NCI-H446 treated with DMSO at 0.1 percent for 48 hours (cell line): ENCODE data around the gene ACOXL.
A peak's percentile ranks its signal among the peaks of the same experiment; 100 is the strongest.

Experiments
- DNase-seq: peaks from one replicate; lab custom pipeline; 2025; lab: John Stamatoyannopoulos, UW

The ACOXL gene

DNA sequence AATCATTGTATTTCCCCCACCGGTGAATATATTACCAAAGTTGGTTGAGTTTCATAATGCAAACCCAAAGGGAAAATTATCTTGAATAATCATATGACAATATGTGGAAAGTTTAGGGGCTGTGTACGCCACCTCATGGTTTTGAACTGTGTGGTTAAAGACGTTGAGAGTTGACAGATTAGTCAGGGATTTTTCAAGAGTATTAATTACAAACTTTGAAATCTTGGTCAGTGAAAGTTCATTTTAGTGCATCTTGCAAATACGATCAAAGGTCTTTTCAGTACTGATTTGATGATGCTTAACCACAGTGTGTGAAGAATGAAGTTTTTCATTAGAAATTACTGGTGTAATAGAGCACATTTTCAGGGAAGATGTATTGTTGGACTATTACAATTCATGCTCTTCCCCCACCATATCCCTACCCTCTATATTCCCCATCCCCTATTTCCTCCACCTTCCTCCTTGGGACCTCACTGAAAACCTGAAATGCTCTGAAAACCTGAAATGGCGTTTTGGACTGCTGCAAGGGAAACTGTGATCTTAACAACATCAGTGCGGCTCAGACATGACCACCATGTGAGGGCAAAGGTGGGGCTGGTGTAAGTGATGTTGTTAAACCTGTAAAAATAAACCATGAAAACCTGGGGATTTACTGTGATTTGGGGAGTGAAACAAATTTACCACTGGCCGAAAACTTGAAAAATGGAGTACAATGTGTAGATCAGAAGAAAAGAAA, 383.8 kb downstream of the ACOXL start:
- DNase-seq = no peak

DNA sequence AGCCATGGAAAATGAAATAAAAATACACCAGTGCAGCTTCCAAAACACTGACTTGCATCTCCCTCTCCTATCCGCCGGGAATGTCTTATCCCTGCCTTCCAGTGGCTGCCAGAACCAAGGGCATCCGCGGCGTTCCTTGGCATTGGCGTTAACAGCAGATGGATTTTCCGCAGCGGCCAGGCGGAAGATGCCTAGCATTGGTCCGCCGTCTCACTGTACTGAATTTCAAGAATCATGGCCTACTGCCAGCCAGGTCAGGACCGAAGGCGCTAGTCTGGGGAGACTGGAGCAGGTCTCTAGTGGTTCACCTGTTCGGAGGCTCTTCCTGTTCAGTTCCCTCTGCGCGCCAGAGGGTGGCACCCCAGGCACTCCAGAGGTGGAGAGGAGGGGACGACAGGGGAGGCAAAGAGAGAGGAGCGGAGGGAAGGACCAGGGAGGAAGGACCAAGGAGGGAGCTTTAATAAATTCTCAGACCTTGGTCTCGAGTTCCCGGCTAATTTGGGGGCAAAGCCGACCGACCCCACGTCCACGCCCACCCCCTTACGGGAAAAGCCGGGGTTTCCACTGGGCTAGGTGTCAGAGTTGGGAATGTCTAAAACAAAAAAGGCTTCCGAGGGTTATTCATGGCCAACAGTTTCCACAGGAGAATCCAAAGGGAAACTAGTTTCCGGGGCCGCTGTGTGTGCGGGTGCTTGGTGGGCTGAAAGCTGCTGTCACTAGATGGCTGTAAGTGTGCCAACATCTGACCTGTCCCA, 384.6 kb downstream of the ACOXL start:
- DNase-seq = peak; percentile 36

DNA sequence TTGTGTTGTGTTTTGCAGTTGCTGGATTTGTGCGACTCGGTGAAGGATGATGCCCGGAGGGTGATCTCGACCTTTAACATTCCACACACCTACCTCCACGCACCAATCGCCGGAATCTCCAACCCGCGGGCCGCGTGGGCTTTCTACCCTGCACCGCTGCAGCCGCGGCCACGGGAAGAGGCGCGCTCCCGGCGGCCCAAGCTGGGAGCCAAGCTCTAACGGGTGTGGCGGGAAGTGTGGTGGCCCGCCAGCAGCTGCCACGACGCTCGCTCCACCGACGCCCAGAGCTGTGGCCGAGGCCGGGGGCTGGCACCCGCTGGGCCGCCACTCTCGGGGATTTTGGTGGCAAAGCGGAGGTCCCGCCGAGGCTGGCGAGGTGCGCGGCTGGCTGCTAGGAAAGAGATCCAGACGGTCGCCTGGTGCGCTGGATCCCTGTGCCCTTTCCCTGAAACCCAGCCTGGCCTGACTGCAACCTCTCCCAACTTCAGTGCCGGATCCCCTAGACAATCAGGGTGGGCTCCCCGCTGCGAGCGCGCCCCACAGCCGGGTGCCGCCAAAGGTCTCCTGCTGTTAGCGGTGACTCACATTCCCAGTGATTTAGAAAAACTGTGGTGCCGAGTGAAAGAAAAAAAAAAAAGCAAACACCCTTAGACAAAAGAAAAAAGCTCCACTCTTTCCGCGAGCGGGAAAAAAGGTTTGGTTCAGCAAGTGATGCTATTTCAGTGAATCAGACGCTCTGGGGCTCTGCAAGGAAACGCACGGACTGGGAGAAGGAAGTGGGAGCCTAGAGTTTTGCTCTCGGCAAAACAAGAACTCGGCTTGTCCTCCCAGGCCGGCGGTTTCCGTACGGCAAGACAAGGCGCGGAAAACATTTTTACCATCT, 385.5 kb downstream of the ACOXL start:
- no peak for DNase-seq

DNA sequence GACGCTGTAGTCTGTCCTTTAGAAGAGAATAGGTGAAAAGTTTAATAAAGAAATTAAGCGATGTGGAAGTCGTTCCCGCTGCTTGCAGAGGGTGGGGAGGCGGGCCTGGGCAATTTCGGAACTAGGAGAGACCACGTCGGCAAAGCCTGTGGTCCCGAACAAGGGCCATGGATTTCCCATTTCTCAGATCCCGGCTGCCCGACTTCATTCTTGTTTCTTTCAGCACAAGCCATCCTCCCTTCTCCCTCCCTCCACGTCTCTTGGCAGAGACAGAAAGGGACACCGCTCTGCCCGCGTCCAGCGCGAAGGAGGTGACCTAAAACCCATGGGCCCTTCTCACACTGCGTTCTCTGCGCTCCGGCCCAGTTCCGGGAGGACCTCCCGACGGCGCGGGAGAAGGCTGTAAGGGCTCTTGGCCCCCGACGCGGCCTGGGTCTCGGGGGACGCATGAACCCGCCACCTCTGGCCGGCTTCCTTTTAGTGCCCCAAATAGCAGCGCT, 386.2 kb downstream of the ACOXL start:
- no peak for DNase-seq

DNA sequence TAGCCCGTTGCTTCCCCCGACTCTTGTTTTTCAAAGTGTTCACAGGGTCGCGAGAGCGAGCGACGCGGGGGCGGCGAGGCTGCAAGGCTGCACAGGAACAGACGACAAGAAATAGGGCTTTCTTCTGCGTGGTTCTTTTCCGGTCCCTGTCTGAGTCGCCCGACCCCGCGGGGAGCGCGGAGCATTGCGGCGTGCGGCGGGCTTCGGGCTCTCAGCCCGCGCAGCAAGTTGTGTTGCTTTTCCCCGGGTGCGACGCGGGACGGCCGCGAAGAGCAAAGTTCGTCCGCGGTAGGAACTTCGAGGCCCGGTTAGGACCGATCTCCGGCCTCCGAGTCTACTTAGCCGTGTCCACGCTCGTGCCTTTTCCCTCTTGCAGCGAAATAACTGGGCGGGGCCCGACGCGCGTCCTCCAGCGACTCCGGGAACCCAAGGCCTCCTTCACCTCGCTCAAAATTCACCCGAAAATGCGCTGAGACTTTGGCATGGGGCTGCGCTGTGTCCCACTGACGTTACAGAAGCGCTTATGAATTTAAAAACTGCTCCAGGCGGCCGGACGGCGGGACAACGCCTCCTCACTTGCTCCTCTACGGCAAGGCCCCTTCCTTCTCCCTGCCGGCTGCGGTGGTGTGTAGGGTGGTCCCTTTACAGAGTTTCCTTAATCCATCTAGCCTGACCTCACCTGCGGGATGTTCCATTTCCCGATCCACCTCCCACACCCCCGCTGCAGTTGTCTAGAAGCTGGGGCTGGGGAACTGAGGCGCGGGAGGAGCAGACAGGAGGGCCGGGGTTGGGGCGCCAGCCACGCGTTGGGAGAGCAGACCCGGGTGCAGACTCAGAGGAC, 386.8 kb downstream of the ACOXL start:
- no peak for DNase-seq

DNA sequence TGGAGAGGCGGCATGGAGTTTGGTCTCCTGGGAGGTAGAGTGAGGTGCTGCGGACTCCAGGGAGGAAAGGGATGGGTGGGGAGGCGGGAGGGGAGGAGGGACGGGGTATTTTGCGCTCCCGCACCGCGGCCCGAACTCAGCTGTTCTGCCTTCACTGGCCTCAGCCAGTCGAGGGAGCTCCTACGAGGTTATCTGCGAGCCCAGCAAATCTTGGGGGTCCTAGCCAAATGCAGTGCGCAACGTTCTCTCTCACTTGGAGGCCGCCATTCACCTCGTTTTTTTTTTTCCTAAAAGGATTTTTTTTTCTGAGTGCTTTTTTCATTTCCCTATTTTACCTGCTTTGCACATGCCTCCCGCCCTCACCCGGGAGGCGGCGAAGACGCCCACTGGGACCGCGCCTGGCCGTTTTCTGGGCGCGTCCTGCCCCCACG, 387.5 kb downstream of the ACOXL start:
- no peak for DNase-seq

DNA sequence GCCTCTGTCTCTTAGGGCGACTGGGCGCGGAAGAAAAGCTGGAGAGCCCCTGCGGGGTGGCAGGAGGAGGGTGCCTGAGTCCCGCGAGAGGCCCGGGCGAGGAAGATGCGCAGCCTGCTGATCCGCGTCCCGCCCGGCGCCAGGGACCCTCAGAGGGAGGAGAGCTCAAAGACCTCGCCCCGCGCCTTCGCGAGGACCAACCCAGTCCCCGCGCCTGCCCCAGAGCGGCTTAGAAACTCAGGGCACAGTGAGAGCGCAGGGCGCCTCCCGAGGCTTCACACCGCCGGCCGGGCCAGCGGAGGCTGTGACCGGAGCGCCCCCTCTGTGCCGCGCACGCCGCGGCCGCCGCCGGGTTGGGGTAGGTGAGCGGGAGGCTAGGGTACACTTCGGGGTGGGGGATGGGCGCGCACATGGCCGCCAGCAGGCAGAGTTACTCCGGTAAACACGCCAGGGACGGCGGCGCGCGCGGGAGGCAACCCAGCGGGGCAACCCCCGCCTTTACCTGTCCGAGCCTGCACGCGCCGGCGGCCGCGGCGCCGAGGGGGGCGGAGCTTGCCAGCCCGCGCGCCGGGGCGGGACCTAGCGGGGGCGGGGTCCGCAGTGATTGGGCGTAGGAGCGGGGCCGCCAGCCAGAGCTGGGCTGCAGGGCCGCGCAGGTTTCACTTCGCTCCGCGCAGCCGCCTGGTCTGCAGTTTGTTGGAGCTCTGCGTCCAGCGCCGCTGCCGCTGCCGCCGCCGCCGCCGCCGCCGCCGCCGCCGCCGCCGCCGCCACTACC, 388.1 kb downstream of the ACOXL start, which contains the start of gene BCL2L11:
Gene BCL2L11, plus strand, starts transcription at position 662 of the 775 bp plus-strand sequence. CDS start 2,832 bp downstream, outside the sequence.
- peak; percentile 71 for DNase-seq

DNA sequence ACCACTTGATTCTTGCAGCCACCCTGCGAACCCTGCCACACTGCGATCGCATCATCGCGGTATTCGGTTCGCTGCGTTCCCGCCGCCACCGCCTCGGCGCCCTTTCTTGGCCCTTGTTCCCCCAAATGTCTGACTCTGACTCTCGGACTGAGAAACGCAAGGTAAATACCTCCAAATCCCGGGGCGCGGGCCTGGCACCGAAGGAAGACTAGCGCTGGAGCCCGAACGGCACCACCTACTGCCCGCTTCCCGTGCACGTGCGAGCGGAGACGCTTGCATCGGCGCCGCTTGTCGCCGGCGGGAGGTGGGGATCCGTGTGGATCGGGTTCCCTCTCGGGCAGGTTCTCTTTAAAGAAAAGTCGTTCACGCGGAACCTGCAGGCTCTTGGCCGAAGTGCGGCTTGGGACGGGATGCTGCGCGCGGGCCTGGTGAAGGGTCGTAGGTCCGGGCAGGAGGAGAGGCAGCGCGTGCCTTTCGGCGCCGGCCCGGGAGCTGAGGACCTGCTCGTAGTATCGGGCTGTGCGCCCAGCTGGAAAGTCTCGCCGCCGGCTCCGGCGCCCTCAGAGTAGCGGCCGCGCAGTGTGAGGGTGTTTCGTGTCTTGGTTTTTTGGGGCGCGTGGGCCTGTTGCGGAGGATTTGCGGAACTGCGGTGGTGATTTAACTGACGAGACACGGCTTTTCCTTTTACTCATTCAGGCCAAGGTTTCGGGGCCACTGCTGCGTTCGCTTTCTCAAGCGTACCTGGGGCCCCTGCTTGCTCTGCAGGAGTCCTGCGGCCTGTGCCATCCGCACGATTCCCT, 388.9 kb downstream of the ACOXL start:
- no peak for DNase-seq

DNA sequence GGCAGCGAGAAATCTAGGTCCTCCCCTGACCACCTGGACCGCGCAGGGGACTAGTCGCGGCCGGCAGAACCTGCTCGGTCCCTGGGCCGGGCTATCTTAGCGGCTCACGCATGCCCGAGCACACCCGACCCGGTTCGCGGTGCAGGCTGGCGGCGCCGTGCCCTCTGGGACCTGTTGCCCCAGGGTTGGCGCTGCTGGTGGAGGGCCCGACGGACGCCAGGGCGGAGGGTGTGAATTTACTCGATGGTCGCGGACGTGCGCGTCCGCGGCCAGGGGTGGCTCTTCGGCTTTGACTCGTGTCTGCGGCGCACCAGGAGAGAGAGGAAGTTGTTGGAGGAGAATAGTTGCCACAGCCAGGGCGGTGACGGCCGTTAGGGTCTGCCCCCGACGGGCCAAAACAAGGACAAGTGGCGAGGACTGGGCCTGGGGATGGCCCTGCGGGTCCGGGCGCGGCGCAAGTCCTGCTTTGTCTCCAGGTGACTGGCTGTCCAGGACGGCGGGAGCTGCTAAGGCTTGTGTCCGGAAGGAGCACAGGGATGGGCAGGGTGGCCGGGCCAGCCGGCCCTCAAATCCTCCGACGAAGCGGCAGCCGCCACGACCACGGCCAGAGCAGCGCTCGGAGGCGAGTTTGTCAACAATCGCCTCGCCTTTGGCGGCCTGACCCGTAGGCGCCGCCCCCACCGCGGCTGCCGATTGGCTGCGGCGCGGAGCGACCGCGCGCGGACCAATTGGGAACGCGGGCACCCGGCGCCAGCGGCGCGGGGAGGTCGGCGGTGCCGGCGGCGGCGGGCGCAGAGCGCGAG, 389.7 kb downstream of the ACOXL start:
- peak; percentile 63 for DNase-seq

DNA sequence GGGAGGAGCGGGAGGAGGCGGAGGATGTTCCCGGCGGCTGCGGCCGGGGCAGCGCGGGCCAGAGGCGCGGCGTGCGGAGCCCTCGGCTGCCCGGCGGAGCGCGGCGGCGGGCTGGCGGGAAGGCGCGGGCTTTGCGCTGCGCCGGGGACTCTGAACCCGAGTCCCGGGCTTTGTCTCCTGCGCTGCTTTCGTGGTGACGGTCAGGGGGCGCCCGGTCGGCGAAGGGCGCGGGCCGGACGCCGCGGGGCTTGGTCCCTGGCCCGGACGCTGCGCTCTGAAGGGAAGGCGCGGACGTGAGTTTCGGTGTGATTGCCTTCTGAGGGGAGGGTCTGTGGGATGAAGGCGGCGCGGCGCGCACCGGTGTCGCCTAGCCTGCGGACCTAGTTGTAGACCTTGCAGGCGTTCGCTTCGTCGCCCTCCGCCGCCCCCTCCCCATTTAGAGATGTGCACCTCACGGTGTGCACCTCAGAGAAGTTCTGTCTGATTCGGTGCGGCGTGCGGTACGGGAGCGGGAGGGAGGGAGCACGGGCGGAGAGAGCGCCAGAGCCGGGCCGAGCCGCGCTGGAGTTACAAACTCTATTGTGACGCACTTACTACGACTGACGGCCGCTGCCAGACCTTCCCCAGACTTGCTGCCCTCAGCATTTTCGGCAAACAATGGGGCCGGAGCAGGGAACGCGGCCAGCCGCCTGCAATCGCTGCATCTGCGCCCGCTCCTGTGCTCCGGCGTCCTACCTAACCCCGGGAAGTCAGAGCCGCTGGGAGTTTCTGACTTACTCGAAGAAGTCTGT, 390.5 kb downstream of the ACOXL start:
- DNase-seq = no peak

DNA sequence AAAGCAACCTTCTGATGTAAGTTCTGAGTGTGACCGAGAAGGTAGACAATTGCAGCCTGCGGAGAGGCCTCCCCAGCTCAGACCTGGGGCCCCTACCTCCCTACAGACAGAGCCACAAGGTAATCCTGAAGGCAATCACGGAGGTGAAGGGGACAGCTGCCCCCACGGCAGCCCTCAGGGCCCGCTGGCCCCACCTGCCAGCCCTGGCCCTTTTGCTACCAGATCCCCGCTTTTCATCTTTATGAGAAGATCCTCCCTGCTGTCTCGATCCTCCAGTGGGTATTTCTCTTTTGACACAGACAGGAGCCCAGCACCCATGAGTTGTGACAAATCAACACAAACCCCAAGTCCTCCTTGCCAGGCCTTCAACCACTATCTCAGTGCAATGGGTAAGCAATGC, 391.4 kb downstream of the ACOXL start:
- DNase-seq = no peak

DNA sequence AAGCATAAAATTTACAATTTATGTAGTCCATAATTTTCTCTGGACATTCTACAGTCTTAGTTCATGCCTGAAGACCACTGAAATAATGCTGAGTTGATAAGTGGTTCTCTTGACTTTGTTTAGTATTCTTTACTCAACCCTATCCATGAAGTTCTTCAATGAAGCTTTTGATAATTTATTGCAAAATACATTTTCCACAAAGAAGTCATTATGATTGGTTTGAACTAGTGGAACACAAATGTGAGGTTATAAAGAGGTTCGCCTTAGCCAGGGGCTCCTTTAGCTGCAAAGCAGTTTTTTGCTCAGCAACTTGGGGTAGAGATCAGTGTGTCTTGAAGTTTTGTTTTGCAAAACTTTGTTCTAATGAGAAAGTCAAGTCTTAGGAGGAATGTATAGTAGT, 394.2 kb downstream of the ACOXL start:
- no peak for DNase-seq

DNA sequence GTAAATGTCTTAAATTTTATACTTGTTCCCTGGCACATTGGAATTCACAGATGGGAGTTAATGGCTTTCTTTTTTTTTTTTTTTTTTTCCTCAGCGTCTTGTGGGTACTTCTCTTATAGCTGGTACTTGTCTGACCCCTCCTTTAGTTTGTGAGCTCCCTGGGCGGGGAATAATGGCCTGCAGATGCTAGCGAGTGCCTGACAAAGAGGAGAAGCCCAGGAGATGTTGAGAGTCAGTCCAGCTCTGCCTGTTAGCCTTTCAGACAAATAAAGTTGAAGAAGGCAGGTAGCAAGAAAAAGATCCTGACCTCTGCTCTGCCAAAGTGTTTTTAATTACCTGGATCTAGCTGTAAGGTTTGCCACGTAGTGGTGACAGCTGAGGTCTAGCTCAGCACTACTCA, 395.0 kb downstream of the ACOXL start:
- no peak for DNase-seq

DNA sequence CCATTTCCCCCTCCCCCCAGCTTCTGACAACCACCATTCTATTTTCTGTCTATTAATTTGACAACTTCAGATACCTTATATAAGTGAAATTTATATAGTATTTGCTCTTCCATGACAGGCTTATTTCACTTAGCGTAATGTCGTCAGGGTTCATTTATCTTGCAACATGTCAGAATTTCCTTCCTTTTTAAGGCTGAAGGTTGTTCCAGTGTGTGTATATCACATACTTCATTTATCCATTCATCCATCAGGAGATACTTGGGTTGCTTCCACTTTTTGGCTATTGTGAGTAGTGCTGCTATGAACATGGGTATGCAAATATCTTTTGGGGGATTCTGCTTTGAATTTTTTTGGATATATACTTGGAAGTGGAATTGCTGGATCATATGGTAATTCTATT, 395.7 kb downstream of the ACOXL start:
- no peak for DNase-seq

DNA sequence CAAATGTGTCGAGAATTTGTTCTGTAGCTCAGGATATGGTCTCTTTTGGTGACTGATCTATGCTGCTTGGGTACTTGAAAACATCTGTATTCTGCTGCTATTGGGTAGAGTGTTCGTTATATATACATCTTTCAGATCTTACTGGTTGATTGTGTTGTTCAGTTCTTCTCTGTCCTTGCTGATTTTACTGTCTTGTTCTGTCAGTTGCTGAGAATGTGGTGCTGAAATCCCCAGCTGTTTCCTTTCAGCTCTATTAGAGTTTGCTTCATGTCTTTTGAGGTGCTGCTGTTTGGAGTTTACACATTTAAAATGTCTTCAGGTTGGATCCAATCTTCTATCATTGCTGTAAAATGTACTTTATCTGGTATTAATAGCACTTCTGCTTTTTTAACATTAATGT, 401.2 kb downstream of the ACOXL start:
- DNase-seq = no peak

DNA sequence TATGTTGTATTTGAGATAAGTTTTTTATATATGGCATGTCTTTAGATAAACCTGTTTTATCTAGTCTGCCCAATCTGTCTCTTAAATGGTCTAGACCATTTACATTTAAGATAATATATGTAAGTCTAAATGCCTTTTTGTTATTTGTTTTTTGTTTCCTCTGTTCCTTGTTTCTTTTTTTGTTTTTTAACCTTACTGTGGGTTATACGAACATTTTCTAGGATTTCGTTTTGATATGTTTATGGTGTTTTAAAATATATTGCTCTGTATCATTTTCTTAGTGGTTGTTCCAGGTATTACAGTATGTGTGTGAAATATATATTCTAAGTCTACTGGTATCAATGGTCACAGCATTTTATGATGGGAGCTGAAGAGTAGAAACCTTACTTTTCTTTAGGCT, 401.7 kb downstream of the ACOXL start:
- no peak for DNase-seq

DNA sequence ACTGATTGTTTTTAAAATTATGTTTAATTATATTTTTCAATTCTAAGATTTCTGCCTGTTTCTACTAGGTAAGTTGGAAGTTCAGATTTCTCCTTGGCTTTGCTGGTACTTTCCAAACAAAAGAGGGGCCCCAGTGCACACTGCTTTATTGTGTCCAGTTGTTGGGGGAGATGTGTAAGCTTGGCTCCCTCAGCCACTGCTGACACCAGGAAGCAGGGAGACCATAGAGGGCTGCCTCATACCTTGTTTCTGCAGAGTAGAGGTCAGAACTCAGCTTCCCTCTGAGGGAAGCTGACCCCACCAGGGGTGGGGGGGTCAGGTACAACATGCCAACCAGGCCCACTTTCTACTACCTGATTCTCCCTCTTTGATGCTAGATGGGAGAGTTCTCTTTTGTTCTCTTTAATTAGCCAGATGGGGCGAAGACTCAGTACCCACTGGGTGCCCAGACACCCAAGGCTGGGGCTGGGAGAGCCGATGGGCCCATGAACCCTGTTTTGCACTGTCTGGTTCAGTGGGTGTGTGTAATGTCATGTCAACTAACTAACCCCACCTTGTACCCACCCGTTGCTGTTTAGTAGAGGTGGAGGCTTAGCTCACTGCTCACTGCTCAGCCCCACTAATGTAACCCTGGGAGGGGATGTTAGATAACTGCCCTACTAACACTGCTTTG, 403.0 kb downstream of the ACOXL start:
- DNase-seq = no peak
